GM10248 (cell line): ENCODE data around the gene CAMK1D.

Experiments used
- CTCF ChIA-PET: fragments of 300-600 bp; sonication (Branson Sonifier 250); formaldehyde crosslinking; extraction: SDS; loops from one replicate; lab custom pipeline; 2021; ENCODE audit warnings: antibody characterized with exemption; lab: Yijun Ruan, JAX
- POLR2A ChIA-PET: fragments of 350-650 bp; sonication (Branson Sonifier 250); formaldehyde crosslinking; extraction: SDS; loops from one replicate; lab custom pipeline; 2020; ENCODE audit warnings: antibody characterized with exemption; lab: Yijun Ruan, JAX
- DNase-seq: peaks from one replicate; pipeline ENCODE4 v3.0.0; 2012; ENCODE audit errors: extremely low spot score
- TF ChIP-seq, protein P1 (sequence below): IDR thresholded peaks from 2 replicates; pipeline ENCODE4 v1.5.1; 2012; ENCODE audit warnings: mild to moderate bottlenecking, low read depth; ENCODE audit errors: extremely low read depth, missing control alignments, control extremely low read depth

The CAMK1D gene

DNA sequence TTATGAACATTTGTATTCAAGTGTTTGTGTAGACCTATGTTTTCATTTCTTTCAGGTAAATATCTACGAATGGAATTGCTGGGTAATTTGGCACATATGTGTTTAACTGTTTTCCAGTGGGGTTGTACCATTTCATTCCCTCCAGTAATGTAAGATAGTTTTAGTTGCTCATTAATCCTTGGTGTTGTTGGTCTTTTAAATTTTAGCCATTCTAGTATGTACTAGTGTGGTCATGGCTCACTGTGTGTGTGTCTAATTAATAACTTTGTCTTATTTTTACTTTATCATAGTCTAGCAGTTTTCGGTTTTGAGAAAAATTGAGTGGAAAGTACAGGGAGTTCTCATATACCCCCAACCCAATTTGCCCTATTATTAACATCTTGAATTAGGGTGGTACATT is 278.8 kb downstream of the CAMK1D start:
- POLR2A ChIA-PET, result no interaction called here
- DNase-seq, result no peak

DNA sequence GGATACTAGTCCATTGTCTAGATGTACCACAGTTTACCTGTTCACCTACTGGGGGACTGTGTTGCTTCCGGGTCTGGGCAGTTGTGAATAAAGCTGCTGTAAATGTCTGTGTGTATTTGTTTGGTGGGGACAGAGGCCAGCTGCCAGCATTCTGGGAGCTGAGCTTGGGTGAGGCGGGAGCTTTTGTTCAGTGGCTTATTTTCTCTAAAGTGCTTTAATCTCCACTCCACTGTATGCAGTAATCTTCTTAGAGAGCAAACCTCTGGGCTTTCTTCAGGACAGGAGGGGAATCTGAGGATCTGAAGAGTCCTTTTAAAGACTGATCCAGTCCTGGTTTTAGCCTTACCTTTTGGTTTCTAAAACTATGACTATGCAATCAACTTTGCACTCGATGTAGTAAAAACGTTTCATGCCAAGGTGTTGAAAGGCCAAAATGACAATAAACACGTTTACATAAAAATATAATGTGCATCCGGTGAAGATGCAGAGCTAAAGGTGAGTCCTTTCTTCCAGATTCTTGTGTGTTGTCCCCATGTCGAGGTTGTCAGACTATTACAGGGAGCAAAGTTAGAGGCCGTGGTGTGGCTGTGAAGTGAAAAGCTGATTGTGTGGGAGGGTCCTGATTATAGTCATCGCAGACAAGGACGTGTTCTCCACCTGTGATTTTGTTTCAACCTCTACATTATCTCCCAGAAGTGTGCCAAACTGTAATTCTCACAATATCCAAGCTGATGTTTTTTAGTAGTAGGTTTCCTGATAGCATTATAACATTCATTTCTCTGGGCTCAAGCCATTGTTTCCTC is 279.8 kb downstream of the CAMK1D start:
- POLR2A ChIA-PET, result interaction anchor here (0.6 kb wide), 1 partner anchor 46 kb away, joined by 4 read pairs; no protein-coding TSS in a partner anchor
- CTCF ChIA-PET, result interaction anchor here (1.2 to 1.5 kb wide), 6 partner anchors 10 to 41 kb away, joined by 3 to 5 read pairs (median 4); no protein-coding TSS in a partner anchor
- no peak for DNase-seq
- TF ChIP-seq, protein P1, sequence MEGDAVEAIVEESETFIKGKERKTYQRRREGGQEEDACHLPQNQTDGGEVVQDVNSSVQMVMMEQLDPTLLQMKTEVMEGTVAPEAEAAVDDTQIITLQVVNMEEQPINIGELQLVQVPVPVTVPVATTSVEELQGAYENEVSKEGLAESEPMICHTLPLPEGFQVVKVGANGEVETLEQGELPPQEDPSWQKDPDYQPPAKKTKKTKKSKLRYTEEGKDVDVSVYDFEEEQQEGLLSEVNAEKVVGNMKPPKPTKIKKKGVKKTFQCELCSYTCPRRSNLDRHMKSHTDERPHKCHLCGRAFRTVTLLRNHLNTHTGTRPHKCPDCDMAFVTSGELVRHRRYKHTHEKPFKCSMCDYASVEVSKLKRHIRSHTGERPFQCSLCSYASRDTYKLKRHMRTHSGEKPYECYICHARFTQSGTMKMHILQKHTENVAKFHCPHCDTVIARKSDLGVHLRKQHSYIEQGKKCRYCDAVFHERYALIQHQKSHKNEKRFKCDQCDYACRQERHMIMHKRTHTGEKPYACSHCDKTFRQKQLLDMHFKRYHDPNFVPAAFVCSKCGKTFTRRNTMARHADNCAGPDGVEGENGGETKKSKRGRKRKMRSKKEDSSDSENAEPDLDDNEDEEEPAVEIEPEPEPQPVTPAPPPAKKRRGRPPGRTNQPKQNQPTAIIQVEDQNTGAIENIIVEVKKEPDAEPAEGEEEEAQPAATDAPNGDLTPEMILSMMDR, result no peak

More for the DNA sequence above, 278.8 kb downstream of the CAMK1D start:
- TF ChIP-seq, protein P1, result no peak
- CTCF ChIA-PET, result interaction anchor here (0.7 to 1.5 kb wide), 3 partner anchors 16 to 370 kb away, joined by 3 to 5 read pairs (median 4); no protein-coding TSS in a partner anchor

DNA sequence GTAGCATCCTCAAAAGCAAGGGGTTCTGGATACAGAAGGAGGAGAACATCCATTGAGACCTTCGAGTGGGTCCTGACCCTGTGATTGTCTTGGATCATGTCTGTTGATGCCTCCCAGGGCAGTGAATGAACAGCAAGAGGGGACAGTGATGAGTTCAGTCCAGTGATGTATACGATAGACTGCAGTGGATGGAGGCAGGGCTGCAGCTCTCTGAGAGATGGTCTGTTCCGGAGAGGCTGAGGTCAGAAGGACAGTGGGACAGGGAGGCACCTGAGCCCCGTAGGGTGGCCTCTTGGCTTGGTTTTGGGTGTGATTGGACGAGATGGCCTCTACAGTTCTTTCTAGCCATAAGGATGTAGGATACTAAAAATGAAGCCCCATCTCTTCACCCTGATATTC is 280.4 kb downstream of the CAMK1D start:
- TF ChIP-seq, protein P1, result no peak
- no peak for DNase-seq
- ChIA-PET POLR2A (no interaction called here), CTCF (interaction anchor here (0.9 to 1.5 kb wide), 7 partner anchors 10 to 42 kb away, joined by 3 to 5 read pairs (median 3); no protein-coding TSS in a partner anchor)

DNA sequence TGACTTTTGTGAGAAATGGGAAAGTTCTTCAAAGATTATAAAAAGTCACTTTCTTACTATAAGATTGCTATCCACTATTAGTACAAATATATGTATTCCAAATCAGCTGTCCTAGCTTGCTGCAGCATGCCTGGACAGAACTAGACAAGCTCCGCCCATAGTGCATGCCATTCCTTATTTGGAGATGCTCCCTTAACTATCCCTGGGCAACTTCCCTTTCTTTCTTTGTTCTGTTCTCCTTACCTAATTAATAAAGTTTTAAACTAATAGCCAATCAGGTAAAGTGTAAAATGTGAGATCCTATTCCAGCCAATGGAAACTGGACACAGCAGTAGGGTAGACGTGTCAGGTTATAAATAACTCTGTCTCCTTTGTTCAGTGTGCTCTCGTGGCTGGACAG is 281.9 kb downstream of the CAMK1D start:
- ChIA-PET CTCF (interaction anchor here (1.4 kb wide), 2 partner anchors 15 to 23 kb away, joined by 3 to 5 read pairs; no protein-coding TSS in a partner anchor), POLR2A (no interaction called here)
- TF ChIP-seq, protein P1, result no peak
- DNase-seq, result no peak

DNA sequence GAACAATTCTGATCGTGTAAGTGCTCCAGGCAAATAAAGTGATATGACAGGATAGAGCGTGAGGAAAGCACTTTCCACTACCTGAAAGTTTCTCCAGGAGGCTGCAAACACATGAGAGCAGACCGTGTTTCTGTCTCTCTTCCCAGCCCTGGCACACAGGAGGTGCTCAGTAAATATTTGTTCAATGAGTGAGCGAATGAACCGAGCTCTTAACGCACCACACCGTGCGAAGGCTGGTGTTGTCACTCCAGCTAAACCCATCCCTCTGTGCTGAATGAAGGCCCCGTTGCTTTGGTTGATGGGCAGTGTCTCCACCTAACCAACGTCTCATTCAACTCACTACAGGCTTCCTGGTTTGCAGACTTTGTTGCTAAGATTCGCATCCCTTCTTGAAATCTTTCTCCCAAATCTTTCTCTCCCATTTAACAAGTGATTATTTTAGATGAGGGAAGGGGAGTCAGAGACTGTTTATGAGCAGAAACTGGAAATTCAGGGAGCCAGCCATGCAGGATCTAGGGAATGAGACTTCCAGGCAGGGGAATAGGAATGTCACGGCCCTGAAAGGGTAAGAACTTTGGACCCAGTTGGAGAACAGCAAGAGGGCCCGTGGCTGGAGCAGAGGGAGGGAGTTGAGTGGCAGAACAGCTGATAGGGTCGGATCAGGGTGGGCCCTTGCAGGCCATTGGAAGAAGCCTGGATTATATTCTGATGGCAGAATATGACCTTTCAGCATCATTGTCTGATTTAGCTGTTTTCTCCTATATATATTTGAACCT is 282.6 kb downstream of the CAMK1D start:
- no peak for DNase-seq
- CTCF ChIA-PET, result interaction anchor here (1.4 to 3.6 kb wide), 2 partner anchors 14 to 25 kb away, joined by 5 to 13 read pairs; no protein-coding TSS in a partner anchor
- TF ChIP-seq, protein P1, result no peak
- POLR2A ChIA-PET, result no interaction called here
